Stimulated activated CD8-positive, alpha-beta memory T cell treated with anti-CD3 and anti-CD28 coated beads, Interleukin-12 subunit alpha, Interleukin-12 subunit beta, amount 100 ng/mL, for 24 hours (primary cell): ENCODE data around the gene NR6A1.

Experiments used
- DNase-seq: peaks from one replicate; pipeline ENCODE4 v3.0.0-alpha.2; 2020; ENCODE audit errors: extremely low read depth

NR6A1 gene

DNA sequence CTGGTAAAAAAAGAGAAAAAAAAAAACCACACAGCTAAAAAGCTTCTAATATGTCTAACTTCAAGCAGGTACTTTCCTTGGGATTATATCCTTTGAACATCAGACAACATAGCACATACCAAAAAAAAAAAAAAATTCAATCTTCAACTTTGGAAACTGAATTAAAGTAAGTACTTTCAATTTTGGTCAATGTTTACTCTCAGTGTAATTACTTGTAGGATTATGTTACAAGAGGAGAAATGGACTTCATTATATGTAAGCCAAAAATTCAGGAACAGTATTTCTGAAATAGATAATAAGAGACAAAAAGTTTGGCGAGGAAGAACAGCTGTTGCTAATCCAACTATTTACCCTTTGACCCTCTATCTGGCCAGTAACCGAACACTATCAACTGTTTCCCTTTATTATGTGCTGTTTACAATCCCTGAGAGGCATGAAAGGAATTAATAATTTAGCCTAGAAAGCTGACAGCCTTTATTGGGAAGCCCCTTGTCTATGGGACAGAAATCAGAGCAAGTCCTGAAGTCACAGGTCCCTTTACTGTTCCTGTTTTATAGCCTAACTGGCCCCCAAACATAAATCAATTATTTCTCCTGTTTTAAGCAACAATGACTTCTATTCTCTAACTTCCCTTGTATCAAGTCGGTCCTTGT, 46.6 kb downstream of the NR6A1 start:
- DNase-seq, result no peak

DNA sequence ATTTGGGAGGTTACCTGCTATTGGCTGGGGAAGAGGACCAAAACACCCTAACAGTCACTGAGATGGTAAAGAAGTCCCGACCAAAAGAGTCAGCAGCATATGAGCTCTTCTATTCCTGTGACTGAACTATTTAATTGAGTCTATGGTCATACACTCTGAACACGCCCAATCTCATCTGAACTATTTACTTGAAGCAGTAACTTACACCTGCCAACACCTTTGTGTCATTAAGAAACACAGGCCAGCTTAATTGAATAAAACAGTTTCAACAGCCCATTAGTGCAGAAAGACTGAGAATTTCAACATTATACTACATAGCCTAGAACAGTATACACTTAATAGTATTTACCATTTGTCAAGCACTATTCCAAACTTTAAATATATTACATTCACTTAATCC, 47.8 kb downstream of the NR6A1 start:
- no peak for DNase-seq

DNA sequence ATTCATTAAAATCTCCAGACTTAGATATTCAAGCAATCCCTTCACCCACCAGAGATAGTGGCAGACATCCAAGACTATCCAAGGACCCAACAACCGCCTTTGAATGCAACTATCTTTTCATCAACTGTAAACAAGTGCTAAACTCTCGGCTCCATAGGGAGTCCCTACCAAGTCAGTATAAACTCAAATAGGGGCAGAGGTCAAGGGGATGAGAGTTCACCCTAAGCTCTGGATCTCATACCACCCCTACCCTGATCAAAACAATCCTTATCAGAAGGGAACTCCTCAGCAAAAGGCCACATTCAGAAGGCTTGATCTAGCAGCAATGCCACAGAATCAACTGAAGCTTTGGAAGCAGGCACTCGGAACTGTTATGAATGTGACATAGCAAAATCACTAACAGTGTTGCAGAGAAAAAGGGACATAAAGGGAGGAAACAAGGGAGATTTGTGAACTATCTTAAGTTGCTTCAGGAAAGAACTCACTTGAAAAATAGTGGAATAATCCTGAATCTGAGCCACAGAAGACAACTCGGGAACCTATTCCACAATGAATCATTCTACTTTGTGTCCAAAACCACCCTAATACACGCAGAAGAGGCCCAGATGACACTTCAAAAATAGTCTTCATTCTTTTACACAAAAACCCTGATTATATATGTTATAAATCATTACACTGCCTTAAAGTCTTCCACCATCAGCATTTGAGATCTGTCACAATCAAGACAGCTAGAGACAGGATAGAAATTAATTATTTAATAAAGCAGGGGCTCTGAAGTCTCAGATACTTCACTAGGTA, 49.8 kb downstream of the NR6A1 start:
- no peak for DNase-seq

DNA sequence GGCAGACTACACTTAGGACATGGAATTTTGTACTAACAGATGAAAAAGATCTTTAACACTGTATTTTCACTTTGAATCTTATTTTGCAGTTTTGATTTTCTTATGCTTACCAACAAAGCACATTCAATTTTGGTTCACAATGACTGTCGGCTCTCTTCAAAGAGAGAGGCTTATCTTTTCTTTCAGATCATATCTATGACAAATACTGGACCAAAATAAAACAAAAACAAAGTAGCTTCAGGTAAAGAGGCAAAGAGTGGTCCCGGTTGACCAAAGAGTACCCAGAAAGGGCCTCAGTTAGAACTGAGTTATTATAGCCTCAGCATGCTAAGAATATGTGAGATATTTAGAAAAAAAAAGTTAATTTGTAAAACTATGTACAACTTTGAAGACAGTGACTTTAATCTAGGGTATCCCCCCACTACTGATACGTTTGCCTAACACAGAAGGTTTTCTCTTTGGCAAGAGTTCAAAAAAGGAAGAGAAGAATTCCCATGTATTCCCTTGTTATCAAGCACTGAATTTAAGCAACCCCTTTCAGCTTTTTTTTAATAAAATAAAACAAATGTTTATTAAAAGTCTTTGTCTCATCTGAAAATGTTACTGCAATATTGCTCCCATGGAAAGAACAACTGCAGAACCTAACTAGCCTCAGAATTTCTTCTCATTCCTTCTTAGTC, 50.5 kb downstream of the NR6A1 start:
- no peak for DNase-seq

DNA sequence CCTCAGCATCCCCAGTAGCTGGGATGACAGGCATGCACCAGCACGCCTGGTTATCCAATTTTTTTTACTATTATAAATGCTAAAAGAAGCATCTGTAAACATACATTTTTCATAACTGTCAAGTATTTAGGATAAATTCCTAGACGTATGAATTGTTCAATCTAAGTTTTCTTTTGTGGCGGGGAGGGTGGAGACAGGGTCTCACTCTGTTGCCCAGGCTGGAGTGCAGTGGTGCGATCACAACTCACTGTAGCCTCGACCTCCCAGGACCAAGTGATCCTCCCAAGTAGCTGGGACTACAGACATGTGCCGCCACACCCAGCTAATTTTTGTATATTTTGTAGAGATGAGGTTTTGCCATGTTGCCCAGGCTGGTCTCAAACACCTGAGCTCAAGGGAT, 52.2 kb downstream of the NR6A1 start:
- no peak for DNase-seq

DNA sequence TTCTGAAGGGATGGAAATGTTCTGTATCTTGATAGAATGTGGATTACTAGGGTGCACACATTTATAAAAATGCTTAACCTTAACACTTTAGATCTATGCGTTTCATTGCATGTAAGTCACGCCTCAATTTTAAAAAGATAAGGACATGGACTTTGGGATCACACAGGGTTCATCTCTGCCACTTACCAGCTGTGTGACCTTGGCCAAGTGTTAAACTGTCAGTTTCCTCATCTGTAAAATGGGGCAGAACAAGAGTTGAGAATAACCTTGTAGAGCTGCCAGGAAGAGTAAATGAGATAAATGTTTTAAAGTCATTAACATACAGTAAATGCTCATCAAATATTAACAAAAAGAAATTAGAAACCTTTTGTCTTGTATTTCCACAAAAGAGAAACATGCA, 53.5 kb downstream of the NR6A1 start:
- DNase-seq, result no peak

DNA sequence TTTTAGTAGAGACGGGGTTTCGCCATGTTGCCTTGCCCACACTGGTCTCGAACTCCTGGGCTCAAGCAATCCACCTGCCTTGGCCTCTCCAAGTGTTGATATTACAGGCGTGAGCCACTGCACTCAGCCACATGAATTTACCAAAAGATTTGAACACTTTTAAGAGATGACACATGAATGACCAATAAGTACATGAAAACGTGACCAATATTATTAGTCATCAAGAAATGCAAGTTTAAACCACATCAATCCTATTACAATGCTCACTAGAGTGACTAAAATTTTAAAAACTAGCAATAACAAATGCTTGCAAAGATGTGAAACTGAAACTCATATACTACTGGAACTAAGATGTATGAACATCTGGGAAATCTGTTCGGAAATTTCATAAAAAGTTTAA, 54.3 kb downstream of the NR6A1 start:
- no peak for DNase-seq

DNA sequence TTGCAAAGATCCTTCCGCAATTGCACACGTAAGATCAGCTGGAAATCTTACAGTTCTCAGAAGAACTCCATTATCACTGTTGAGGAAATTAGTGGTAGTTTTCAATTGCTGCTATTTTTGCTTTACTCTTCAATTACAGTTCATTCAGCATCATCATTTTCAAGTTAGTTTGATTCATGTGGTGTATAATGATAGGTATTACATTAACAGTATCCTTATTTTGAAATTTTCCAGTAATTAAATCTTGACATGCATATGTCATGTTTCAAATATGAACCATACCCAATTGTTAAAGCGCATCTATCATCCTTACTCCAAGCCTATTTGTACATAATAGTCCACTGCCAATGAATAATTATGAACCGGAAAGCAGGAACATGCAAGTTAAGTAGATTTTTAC, 60.3 kb downstream of the NR6A1 start:
- no peak for DNase-seq

DNA sequence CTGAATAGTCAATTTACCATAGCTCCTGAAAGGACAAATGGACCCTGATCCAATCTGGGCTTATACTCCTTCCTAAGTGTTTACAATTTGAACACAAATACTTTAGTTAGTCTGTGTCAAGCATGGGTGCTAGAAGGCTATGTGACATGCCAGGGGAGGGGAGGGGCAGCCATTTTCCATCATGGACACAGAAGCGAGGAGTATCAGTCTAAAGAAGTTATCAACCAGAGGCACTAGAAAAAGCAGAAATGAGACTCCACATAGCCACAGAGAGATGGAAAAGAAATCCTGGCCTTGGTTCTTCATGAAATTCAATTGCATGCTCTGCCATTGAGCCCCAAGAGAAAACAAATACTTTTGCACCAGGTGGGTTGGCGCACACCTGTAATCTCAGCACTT, 61.8 kb downstream of the NR6A1 start:
- no peak for DNase-seq

DNA sequence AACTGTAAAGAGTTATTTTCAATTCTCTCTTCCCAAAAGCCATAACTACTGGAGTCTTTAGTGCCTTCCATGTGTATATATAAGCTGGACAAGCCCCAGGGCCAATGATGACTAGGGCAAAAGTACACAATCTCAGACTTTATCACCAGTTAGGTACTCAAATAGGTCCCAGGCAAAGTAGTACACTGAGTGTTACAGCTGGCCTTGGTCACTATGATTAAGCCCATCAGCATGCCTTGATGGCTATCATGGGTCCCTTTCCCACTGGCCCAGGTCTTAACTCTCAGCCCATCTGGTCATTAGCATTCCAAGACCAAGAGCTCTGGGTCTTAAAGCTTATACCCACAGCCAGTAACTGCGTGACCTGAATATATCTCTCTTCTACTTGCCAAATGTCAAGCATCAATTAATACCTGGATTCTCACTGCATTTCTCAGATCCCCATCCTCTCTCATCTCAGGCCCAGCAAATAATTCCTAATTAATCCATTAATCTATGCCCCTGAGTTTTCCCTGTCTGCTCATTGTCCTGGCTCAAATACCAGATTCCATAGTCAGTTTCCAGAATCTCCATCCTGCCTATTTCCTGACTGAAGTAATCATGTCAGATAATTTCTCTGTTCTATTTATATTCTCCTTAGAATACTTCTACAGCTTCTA, 62.3 kb downstream of the NR6A1 start:
- no peak for DNase-seq

DNA sequence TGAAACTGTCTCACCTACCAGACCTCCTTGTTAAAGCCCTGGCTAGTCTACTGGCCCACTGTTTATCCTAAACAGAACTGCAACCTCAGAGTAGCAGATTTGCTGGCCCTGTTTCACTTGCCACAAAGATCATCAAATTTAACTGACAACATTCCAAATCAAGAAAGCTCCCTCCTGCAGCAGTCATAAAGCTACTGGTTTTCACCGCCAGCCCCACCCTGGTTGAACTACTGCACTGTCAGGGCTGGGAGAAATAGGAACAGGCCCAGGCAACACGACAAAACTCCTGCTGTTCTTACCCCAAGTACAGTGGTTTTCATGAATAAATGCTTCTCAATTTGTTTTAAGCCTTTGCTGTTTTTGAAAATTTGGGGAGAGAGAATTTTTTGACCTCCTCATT, 63.0 kb downstream of the NR6A1 start:
- no peak for DNase-seq

DNA sequence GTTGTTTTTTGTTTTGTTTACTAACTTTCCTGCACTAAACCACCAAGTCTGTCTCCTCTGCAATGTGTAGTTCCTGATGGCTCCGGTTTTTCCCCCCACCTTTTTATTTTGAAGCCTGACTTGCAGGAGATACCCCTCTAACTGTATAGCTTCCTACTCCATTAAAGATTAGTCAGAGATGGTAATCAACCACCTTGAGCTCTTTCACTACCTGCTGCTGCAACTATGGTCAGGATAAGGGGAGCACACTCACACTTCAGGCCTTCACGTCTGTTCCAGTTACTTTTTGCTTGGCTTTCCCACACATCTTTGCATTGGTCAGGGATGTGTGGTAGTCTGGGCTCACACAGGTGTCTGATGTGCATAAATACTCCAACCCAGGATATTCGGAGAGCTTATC, 63.4 kb downstream of the NR6A1 start:
- DNase-seq, result no peak

DNA sequence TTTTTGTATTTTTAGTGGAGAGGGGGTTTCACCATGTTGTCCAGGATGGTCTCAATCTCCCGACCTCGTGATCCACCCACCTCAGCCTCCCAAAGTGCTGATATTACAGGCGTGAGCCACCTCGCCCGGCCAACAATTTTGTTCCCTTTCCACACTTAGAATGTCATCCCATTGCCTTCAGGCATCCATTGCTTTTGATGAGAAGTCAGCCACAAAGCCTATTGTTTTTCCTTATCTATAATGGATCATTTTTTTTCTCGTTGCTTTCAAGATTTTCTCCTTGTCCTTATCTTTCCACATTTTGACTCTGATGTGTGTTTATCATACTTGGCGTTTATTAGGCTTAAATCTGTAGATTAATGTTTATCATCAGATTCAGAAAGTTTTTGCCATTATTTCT, 64.4 kb downstream of the NR6A1 start:
- DNase-seq, result no peak

DNA sequence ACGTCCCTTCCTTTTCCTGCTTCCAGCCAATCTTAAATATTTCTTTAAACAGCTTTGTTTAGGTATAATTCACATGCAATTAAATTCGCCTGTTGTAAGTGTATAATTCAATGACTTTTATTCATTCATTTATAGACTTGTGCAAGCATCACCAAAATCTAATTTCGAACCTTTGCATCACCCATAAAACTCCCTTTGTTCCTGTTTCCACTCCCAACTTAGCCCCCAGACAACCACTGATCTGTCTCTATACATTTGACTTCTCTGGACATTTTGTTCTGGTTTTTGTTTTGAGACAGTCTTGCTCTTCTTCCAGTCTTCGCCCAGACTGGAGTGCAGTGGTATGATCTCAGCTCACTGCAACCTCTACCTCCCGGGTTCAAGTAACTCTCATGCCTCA, 71.5 kb downstream of the NR6A1 start:
- no peak for DNase-seq

DNA sequence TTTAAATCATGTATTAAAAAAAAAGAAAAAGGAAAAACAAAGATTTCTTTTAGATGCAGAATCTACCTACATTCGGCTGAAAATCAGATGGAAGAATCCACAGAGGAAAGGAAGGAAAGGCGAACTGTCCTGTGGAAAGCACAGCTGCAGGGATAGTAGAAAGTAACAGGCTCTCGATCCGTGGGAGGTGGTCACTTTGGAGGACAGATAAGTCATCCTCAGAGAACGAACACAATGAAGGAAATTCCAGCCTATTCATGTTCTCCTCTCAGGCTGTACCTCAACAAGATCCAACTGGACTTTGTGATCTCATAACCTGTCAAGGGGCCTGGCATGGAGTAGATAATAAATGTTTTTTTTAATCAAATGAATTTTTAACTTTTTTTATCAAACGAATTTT, 72.8 kb downstream of the NR6A1 start:
- no peak for DNase-seq

DNA sequence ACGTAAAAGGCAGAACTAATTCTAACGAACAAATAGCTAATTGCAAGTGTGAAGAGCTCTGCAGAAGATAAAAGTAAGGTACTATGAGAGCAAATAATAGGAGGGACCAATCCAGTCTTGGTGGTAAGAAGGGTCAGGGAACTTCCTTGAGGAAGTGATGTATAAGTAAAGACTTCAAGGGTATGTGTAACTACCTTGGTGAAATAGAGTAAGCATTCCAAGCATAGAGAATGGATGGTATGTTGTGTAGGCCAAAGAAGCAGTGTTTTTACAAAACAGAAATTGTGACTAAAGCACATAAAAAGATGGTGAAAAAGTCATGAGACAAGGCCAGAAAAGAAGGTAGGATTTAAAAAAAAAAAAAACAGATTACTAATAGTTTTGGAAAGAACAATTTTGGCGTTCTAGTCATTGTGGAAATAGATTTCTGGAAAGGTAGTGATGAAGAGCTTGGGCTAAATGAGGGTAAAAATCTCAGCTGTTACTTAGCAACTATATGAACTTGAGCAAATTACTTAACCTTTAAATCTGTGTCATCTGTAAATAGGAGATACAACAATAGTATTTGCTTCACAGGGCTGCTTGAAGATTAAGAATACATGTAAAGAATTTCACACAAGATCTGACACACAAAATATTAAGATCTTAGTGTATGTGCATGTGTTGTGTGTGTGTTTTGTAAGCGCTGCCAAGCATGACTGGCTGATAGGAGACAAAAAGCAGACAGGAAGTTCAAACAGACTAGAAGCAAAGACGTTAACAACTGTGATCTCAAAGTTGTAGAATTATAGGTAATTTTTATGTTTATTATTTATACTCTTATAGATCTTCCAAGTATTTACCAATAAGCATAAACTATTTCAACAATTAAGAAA, 73.5 kb downstream of the NR6A1 start:
- DNase-seq, result no peak

DNA sequence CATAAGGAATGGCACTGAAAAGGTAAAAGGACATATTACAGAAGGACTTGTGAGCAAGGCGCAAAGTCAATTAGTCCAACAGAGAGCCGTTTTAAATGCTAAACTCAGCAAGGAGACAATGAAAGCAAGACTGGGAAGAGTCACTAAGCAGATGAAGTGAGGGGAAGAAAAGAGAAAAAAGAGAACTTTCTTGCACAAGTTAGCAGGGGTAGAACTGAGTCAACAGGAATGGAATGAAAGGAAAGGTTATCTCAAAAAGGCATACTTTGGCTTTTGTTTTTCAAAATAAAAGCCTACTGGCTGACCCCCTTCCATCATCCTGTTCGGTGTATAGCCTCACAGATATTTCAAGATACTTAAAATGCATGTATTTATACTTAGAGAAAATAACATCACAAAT, 75.0 kb downstream of the NR6A1 start:
- DNase-seq, result no peak

DNA sequence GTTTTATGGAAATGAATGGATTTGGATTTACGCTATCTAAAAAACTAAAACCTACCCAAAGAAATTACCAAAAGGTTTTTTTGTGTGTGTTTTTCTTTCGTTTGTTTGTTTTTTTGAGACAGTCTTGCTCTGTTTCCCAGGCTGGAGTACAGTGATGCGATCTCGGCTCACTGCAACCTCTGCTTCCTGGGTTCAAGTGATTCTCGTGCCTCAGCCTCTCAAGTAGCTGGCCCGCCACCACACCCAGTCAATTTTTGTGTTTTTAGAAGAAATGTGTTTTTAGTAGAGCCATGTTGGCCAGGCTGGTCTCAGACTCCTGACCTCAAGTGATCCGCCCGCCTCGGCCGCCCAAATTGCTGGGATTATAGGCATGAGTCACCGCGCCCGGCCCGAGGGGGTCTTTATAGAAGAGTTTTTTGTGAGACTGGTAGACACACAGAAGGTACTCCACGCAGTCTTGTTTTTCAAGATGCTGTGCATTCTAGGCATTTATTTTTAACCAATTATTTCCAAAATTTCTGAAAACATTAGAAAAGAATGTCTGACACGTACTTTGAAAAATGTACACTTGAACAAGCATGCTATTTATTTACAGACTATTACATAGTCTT, 75.7 kb downstream of the NR6A1 start:
- DNase-seq, result no peak

DNA sequence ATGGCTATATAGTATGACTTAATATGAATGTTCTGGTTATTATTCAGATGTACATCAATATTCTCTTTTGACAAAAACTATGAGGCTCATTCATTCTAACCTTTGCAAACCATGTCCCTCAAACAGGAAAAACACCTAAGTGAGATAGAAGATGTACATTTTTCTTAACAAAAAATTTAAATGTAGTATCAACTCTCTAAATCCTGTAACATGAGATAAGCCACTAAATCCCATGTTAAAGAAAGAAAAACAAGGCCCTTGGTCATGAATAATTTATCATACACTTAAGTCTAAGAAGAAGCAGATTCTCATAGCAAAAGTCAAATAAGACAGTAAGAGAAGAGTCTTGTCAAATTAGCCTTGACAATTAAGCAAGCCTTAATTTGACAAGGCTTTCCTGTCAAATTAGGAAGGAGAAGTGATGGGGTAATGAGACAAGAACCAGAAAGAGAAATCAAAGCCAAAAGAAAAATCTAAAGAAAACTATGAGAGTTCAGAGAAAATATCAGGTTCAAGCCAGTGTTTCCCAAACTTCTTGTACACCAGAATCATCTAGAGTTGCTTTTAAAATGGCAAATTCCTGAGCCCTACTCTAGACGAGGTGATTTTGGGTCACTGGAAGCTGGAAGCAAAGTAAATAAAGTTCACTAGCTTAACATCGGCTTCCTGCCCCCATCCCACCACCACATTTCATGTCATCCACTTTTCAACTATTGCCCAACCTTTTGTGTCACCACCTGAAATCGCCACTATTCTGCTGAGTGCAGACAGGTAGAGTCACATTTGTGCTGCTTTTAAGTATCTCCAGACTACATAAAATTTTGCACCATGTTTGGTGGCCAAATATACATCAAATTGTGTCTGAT, 76.5 kb downstream of the NR6A1 start:
- no peak for DNase-seq

DNA sequence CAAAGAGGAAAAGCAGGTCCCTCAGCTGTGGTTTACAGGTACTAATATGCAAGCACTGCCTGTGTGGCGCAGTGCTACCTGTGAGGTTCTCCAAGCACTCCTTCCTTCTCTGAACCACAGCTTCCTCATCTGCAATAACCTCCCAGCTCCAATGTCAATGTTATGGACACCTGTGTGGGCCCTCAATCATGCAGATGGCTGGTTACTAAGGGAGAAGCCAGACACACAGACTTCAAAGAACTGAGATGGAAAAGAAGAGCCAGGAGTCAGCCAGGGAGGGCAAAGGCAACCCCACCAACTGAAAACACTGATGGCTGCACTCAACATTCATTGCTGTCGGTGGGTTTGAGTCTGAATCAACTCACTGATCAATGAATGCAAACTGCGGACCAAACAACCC, 77.7 kb downstream of the NR6A1 start:
- no peak for DNase-seq
